GM12801 (cell line): ENCODE measurements around the gene CTPS1.

Experiments
- TF ChIP-seq, protein P1 (sequence below): IDR thresholded peaks from one replicate; pipeline ENCODE4 v1.5.1; 2011; ENCODE audit warnings: control low read depth; ENCODE audit not compliant: insufficient read length; ENCODE audit errors: extremely low read depth

CTPS1 gene

DNA sequence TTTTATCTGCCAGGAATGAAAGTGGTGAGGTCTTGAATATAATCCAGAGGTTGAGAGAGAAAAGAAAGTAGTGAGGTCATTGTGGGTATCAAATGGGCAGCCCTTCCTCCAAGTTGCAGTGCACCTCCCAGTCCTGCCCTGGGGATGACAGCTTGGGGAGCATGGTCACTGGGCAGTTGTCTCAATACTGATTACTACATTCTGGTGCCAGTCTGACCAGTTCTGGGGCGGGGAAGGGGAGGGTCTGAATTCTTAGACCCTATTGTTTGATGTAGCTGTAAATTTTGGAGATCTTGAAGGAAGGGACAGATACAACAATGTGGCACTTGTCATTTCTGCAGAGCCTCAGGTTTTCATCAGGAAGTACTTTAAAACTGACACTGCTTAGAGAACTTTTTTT, 30.8 kb downstream of the CTPS1 start:
- TF ChIP-seq, protein P1, sequence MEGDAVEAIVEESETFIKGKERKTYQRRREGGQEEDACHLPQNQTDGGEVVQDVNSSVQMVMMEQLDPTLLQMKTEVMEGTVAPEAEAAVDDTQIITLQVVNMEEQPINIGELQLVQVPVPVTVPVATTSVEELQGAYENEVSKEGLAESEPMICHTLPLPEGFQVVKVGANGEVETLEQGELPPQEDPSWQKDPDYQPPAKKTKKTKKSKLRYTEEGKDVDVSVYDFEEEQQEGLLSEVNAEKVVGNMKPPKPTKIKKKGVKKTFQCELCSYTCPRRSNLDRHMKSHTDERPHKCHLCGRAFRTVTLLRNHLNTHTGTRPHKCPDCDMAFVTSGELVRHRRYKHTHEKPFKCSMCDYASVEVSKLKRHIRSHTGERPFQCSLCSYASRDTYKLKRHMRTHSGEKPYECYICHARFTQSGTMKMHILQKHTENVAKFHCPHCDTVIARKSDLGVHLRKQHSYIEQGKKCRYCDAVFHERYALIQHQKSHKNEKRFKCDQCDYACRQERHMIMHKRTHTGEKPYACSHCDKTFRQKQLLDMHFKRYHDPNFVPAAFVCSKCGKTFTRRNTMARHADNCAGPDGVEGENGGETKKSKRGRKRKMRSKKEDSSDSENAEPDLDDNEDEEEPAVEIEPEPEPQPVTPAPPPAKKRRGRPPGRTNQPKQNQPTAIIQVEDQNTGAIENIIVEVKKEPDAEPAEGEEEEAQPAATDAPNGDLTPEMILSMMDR: no peak

DNA sequence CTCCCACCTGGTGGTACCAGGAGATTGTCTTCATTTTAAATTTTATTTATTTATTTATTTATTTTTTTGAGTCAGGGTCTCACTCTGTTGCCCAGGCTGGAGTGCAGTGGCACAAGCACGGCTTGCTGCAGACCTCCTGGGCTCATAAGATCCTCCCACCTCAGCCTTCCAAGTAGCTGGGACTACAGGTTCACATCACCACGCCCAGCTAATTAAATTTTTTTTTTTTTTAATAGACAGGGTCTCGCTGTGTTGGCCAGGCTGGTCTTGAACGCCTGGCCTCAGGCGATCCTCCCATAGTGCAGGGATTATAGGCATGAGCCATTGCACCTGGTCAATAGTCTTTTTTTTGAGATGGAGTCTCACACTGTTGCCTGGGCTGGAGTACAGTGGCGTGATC, 33.5 kb downstream of the CTPS1 start:
- TF ChIP-seq, protein P1: no peak

DNA sequence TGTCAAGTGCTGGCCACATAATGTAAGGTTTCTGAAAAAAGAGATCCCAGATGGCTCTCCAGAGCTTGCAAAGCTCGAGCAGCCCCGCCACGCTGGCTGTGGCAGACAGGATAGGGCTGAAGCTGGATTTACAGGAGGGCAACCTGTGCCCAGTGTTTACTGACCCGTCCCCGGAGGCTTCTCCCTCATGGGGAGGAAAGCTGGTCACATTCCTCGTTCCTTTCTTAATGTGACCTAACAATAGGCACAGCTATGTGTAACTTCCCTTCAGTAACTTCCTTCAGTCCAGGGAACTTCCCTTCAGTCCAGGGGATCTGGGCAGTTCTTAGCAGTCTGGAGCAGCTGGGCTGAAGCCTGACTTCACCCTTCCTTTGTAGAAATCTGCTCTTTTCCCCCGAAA, 34.3 kb downstream of the CTPS1 start:
- TF ChIP-seq, protein P1: no peak

DNA sequence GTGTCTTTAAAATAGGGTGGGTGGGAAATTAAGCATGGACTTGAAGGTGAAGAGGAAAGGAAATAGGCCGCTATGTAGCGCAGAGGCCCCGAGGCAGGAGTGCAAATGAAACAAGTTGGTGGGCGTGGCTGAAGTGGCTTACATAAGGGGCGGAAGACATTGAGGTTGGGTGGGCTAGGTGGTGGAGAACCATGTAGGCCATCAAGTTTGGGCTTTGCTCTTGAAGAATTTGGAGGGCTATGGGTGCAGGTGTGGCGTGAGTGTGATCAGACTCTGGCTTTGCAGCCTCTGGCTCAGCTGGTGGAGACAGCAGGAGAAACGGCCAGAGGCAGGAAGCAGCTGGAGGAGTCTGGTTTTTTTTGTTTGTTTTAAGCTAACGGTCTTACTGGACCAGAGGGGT, 35.4 kb downstream of the CTPS1 start:
- TF ChIP-seq, protein P1: no peak

DNA sequence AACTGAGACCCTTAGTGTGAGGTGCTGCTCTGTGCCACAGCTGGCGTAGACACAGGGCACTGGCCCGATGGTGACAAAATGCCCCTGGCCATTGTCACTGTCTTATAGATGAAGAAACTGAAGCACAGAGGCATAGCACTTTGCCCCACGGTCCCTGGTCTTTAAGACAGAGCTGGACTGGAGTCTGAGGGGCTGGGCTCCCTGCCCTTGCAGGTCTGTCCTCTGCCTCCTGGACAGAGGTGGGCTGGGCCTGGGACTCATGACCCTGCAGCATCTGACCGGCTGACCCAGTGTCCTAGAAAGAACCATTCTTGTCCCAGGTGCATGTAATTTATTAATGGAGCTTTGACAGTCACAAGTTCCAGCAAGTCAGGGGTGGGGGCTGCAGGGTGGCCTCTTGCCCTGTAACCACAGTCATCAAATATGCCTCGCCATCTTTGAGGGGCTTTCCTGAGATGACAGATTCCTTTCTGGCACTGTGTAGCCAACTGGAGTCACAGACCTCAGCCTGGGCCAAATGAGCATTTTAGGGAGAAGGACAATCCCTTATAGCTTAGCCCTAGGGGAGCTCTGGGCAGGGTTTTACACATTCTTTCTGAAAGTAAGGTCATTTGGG, 35.9 kb downstream of the CTPS1 start:
- TF ChIP-seq, protein P1: no peak

DNA sequence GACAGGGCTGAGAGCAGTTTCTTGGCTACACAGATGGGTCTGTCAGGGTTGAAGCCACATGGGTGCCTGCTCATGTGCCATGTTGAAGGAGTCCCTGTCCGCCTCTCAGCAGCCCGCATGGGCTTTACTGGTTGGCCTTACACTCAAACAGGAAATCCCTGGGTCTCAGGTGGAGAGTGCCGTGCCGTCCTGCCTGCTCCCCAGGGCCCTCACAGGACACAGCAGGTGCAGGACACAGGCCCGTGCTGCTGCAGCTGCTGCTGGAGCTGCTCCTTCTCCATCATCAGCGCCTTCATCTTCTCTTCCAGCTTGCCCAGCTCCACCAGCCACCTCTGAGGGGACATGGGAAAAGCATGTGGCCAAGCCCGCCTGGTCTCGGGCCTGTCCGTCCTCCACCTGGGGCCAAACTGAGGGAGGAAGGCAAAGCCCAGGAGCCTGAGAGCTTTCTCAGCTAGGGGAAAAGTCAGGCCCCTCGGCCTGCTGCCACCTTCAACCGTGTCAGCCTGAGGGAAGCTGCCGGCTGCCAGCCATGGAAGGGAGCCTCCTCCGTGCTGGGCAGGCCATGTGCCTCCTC, 36.5 kb downstream of the CTPS1 start:
- TF ChIP-seq, protein P1: no peak

DNA sequence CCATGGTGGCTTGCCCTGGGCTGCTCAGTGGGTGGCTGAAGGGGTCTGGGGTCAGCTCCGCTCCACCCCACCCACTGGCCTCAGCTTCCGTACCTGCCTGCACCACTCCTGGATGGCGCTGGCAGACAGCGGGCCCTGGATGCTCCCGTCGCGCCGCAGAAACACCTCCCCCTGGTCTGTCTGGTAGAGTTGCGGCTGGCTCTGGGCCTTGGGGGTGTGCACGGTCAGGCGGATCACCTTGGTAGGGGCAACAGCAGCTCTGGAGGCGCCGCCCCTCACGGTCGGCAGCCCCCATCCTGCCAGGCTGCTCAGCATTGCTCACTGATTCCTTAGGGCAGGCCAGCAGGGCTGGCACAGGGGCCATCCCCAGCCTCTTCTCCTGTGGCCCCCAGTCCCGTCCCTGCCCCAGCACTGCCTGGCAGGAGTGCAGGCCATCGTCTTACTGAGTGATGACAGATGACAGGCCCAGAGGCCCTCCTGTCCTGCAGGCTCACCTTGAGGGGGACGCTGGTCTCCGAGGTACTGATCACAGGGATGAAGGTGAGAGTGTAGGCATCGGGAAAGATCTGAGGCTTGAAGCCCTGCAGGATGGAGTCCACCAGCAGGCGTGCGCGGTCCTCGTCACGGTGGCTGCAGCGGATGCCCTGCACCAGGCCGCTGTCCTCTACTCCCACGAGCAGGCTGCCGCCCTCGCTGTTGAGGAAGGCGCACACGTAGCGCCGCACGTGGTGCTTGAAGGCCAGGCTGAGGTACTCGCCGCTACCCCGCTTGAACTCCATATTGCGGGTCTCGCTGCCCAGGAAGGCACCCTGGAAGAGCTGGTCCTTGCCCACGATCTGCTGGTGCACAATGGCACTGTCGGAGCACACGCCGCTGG, 37.9 kb downstream of the CTPS1 start:
- TF ChIP-seq, protein P1: no peak
